ENCODE results near the gene ADAMTSL1. TPM values are rescaled to one million over a fixed set of nuclear protein-coding genes. Genes with fewer than 3 reads are reported as not detected.

Gene ADAMTSL1
- total and polyA plus RNA-seq, 9 of the 15 experiments (the other 6 are each of a cell fraction or from before 2014, with no cell fraction given), result 0.01 TPM; not detected in 8

- Histone ChIP-seq H3K4me3 (no peak overlapping the region), H3K4me1 (replicated peaks in 1 of 2; ENCODE audit: control insufficient read depth in 2 of 2, insufficient read depth in 2 of 2, low read length in 2 of 2) (no peaks in the 10 kb centered on the region), H3K36me3 (ENCODE audit: control insufficient read depth, insufficient read depth, low read length) (no peaks in the 10 kb centered on the region), H3K27me3 (ENCODE audit: control insufficient read depth in 2 of 2, insufficient read depth in 2 of 2, low read length in 2 of 2) (no peaks in the 10 kb centered on the region), H3K27ac (ENCODE audit: extremely low read depth, low read depth, low read length) (no peak overlapping the region), H3K9ac (ENCODE audit: insufficient read depth in 1 of 2, low read depth in 2 of 2, low read length in 2 of 2) (no peak overlapping the region), H2AFZ (ENCODE audit: low read depth, low read length) (no peak overlapping the region), H3K4me2 (ENCODE audit: insufficient read depth, low read length) (no peak overlapping the region), H3K9me1 (ENCODE audit: control insufficient read depth, insufficient read depth, low read length) (no peaks in the 10 kb centered on the region), H3K79me2 (ENCODE audit: control insufficient read depth, insufficient read depth, low read length) (no peaks in the 10 kb centered on the region), H4K20me1 (replicated peaks; ENCODE audit: control insufficient read depth, insufficient read depth, low read length) (no peaks in the 10 kb centered on the region), H3K9me3 (replicated peaks; ENCODE audit: control insufficient read depth, insufficient read depth, low read depth, low read length) (no peaks in the 10 kb centered on the region)
- 0% methylated on average over 1 of the region's 1 CpG for WGBS (ENCODE audit: insufficient coverage, low coverage, missing lambda C conversion rate)
- POLR2A ChIA-PET, result no interaction called here
- no peak for DNase-seq (ENCODE audit: extremely low read depth in 1 of 4, low spot score in 3 of 4)
- FAIRE-seq, result no peak
- intact Hi-C loops (cut with micrococcal nuclease) (no loop called here), in situ Hi-C loops (cut with MboI) (no loop called here)
- no TSS peak for BruUV-seq (replicated peaks)
- CTCF ChIA-PET (ENCODE audit: low intra/inter-chr PET ratio), result no interaction called here
- ATAC-seq, result no peak
- TF ChIP-seq ZNF232 (CRISPR knock-in tag; IDR thresholded peaks at IDR 0.05) (no peak), MEIS2 (IDR thresholded peaks at IDR 0.05; ENCODE audit: partially characterized antibody) (no peak)
These were observed 414.3 kb downstream of the ADAMTSL1 start for GRCh38 chr9:18888290-18888689.

DNA sequence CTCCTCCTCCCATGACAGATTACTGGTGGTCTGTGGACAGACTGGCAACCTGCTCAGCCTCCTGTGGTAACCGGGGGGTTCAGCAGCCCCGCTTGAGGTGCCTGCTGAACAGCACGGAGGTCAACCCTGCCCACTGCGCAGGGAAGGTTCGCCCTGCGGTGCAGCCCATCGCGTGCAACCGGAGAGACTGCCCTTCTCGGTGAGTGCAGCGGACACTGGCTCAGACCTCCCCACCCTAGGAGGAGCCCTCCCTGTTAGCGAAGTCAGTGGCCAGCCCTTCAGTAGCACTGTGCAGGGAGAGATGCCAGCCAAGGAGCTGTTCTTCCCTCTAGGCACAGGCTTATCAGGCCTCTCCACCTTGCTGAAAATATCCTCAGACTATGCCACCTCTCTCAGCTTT lies 415.6 kb downstream of the ADAMTSL1 start:
- intact Hi-C loops (cut with micrococcal nuclease), result no loop called here
- no peak overlapping the region for H3K4me3 ChIP-seq
- CTCF ChIA-PET (ENCODE audit: low intra/inter-chr PET ratio), result no interaction called here

More for the DNA sequence above, 415.6 kb downstream of the ADAMTSL1 start:
- 0% methylated on average over 4 of the region's 12 CpGs for WGBS (ENCODE audit: insufficient coverage, low coverage, missing lambda C conversion rate)
- no peaks in the 10 kb centered on the region for H4K20me1 ChIP-seq (replicated peaks; ENCODE audit: control insufficient read depth, insufficient read depth, low read length)
- H3K36me3 ChIP-seq (ENCODE audit: control insufficient read depth, insufficient read depth, low read length), result no peaks in the 10 kb centered on the region
- ATAC-seq (no peak), FAIRE-seq (no peak), DNase-seq (ENCODE audit: extremely low read depth in 1 of 4, low spot score in 3 of 4) (no peak)
- no peaks in the 10 kb centered on the region for H3K9me1 ChIP-seq (ENCODE audit: control insufficient read depth, insufficient read depth, low read length)
- in situ Hi-C loops (cut with MboI), result no loop called here
- no peak overlapping the region for H3K9ac ChIP-seq (ENCODE audit: insufficient read depth in 1 of 2, low read depth in 2 of 2, low read length in 2 of 2)
- no peak for TF ChIP-seq MED1 (CRISPR knock-in tag; IDR thresholded peaks at IDR 0.05; ENCODE audit: borderline replicate concordance)
- no peak for TF ChIP-seq ESRRA (IDR thresholded peaks at IDR 0.05; ENCODE audit: borderline replicate concordance, low read depth)
- TF ChIP-seq ZNF143 (CRISPR knock-in tag; IDR thresholded peaks at IDR 0.05), result no peak
- TF ChIP-seq DEAF1 (CRISPR knock-in tag; IDR thresholded peaks at IDR 0.05), result no peak
- no peak for TF ChIP-seq SRSF3 (IDR thresholded peaks at IDR 0.05; ENCODE audit: insufficient read depth, low read length)
- H2AFZ ChIP-seq (ENCODE audit: low read depth, low read length), result no peak overlapping the region
- POLR2A ChIA-PET, result no interaction called here
- no peaks in the 10 kb centered on the region for H3K4me1 ChIP-seq (replicated peaks in 1 of 2; ENCODE audit: control insufficient read depth in 2 of 2, insufficient read depth in 2 of 2, low read length in 2 of 2)
- H3K27me3 ChIP-seq (ENCODE audit: control insufficient read depth in 2 of 2, insufficient read depth in 2 of 2, low read length in 2 of 2), result no peaks in the 10 kb centered on the region
- H3K27ac ChIP-seq (ENCODE audit: extremely low read depth, low read depth, low read length), result no peak overlapping the region
- H3K79me2 ChIP-seq (ENCODE audit: control insufficient read depth, insufficient read depth, low read length), result no peaks in the 10 kb centered on the region
- no peaks in the 10 kb centered on the region for H3K9me3 ChIP-seq (replicated peaks; ENCODE audit: control insufficient read depth, insufficient read depth, low read depth, low read length)
- no TSS peak for BruUV-seq (replicated peaks)
- H3K4me2 ChIP-seq (ENCODE audit: insufficient read depth, low read length), result no peak overlapping the region

Data from K562 (cell line).